ENCODE data around the gene HS6ST1.

- no peak for TF ChIP-seq CTCF (conservative IDR thresholded peaks at IDR 0.05; ENCODE audit: low read length)
- TF ChIP-seq EZH2phosphoT487 (IDR thresholded peaks at IDR 0.05; ENCODE audit: borderline replicate concordance, low read depth, low read length), result no peak
Measured at GRCh38 chr2:128286011-128286721, 32.5 kb downstream of the HS6ST1 start.
